Esophagus squamous epithelium (tissue), 5 donors: ENCODE measurements around the gene CREB5. TPM values are rescaled to one million over a fixed set of nuclear protein-coding genes. Genes with fewer than 3 reads are reported as not detected.

ENCODE experiments used
- DNase-seq: peaks from one replicate; lab custom pipeline; 2025; lab: John Stamatoyannopoulos, UW
- H3K27ac ChIP-seq, 4 donors: fragments of 200-600 bp; sonication (generic); one replicate each; pipeline ENCODE4 v1.5.1; 2016 to 2019; ENCODE audit warnings: mild to moderate bottlenecking in 1 of 4
- H3K27me3 ChIP-seq, 4 donors: fragments of 200-600 bp; sonication (generic); 1 replicate in 3 of 4; 2 replicates in 1 of 4; pipeline versions ENCODE4 v1.5.1 to v1.6.0; 2017 to 2021; ENCODE audit warnings: antibody characterized with exemption in 1 of 4
- H3K36me3 ChIP-seq, 3 donors: fragments of 200-600 bp; sonication (generic); one replicate each; pipeline ENCODE4 v1.5.1; 2016 to 2019
- H3K4me1 ChIP-seq, 3 donors: fragments of 200-600 bp; sonication (generic); one replicate each; pipeline ENCODE4 v1.5.1; 2017 to 2019
- H3K4me3 ChIP-seq, 4 donors: fragments of 200-600 bp; sonication (generic); 1 replicate in 3 of 4; 2 replicates in 1 of 4; pipeline ENCODE4 v1.5.1; 2016 to 2019; ENCODE audit warnings: mild to moderate bottlenecking in 2 of 4, moderate library complexity in 1 of 4
- H3K9me3 ChIP-seq, 3 donors: fragments of 200-600 bp; sonication (generic); one replicate each; pipeline ENCODE4 v1.5.1; 2016 to 2019
- CTCF ChIP-seq, 6 experiments: fragments of 450-650 bp in 4 of 6; fragments of 200-600 bp in 2 of 6; sonication (generic) in 2 of 6; IDR thresholded peaks; one replicate each; pipeline ENCODE4 v1.5.1; 2016 to 2019; ENCODE audit warnings: antibody characterized with exemption in 6 of 6, mild to moderate bottlenecking in 4 of 6, moderate library complexity in 4 of 6
- POLR2A ChIP-seq, 4 donors: fragments of 450-650 bp; IDR thresholded peaks; one replicate each; pipeline ENCODE4 v1.6.1; 2017; ENCODE audit warnings: antibody characterized with exemption in 4 of 4, mild to moderate bottlenecking in 4 of 4, moderate library complexity in 3 of 4
- WGBS, 2 donors: methylation state at CpG; one replicate each; pipeline ENCODE4 v1.1.5; 2018; 5-methylcytosine and 5-hydroxymethylcytosine counted together
- intact Hi-C: fragments of 100-400 bp; cut with DNase I; formaldehyde crosslinking; loops from one replicate; pipeline ENCODE4 v1.15.0; 2022
- total RNA-seq, 4 donors: library from RNA; depleted of rRNA; stranded (reverse); fragments of >200 nt; gene quantifications; one replicate each; pipeline ENCODE4 v1.1.0, GENCODE V29; 2016
- donor health status: DM: yes; HTN: yes; CAD: no.

Gene CREB5
- total RNA-seq, 4 donors from 2014 or later = 0.30 to 5.0 (median 2.2) TPM

GRCh38 chr7:28459306-28459705 lies 47.0 kb downstream of the CREB5 start:
- Histone ChIP-seq H3K4me1 (no peaks in the 10 kb centered on the region), H3K4me3 (no peak overlapping the region), H3K36me3 (no peaks in the 10 kb centered on the region), H3K9me3 (no peaks in the 10 kb centered on the region), H3K27ac (no peak overlapping the region), H3K27me3 (no peaks in the 10 kb centered on the region)
- WGBS, 2 donors = 83 to 88% methylated on average over 3 to 4 of the region's 4 CpGs
- intact Hi-C loops = no loop called here
- TF ChIP-seq POLR2A (IDR thresholded peaks at IDR 0.05) = no peak
- no peak for TF ChIP-seq CTCF (IDR thresholded peaks at IDR 0.05)
- no peak for DNase-seq

- TF ChIP-seq POLR2A (IDR thresholded peaks at IDR 0.05) = no peak
- TF ChIP-seq CTCF (IDR thresholded peaks at IDR 0.05) = no peak
- Histone ChIP-seq H3K27me3 (no peaks in the 10 kb centered on the region), H3K9me3 (no peaks in the 10 kb centered on the region), H3K4me1 (no peaks in the 10 kb centered on the region), H3K4me3 (no peak overlapping the region), H3K36me3 (no peaks in the 10 kb centered on the region), H3K27ac (no peak overlapping the region)
- intact Hi-C loops = no loop called here
- WGBS, 2 donors = 69 to 71% methylated on average over 2 of the region's 2 CpGs
- DNase-seq = no peak
Measured at GRCh38 chr7:28465697-28466096, 53.4 kb downstream of the CREB5 start.

GRCh38 chr7:28466341-28466740 lies 54.0 kb downstream of the CREB5 start:
- Histone ChIP-seq H3K36me3 (no peaks in the 10 kb centered on the region), H3K9me3 (no peaks in the 10 kb centered on the region), H3K27me3 (no peaks in the 10 kb centered on the region), H3K4me1 (no peaks in the 10 kb centered on the region), H3K27ac (no peak overlapping the region), H3K4me3 (no peak overlapping the region)
- DNase-seq = no peak
- intact Hi-C loops = no loop called here
- 61 to 84% methylated on average over 7 to 8 of the region's 8 CpGs for whole genome bisulfite sequencing, 2 donors
- TF ChIP-seq POLR2A (IDR thresholded peaks at IDR 0.05) = no peak

- H3K27me3 ChIP-seq = no peaks in the 10 kb centered on the region
- H3K27ac ChIP-seq = no peak overlapping the region
- no peaks in the 10 kb centered on the region for H3K4me1 ChIP-seq
- no peak overlapping the region for H3K4me3 ChIP-seq
- TF ChIP-seq POLR2A (IDR thresholded peaks at IDR 0.05) (no peak), CTCF (IDR thresholded peaks at IDR 0.05) (no peak)
- WGBS, 2 donors = 89 to 91% methylated on average over 1 of the region's 1 CpG
- intact Hi-C loops = no loop called here
- DNase-seq = no peak
- H3K36me3 ChIP-seq = no peaks in the 10 kb centered on the region
- no peaks in the 10 kb centered on the region for H3K9me3 ChIP-seq
Measured at GRCh38 chr7:28466885-28467284, 54.6 kb downstream of the CREB5 start.

- Histone ChIP-seq H3K4me1 (no peaks in the 10 kb centered on the region), H3K36me3 (no peaks in the 10 kb centered on the region), H3K4me3 (no peak overlapping the region), H3K9me3 (no peaks in the 10 kb centered on the region), H3K27ac (no peak overlapping the region), H3K27me3 (no peaks in the 10 kb centered on the region)
- TF ChIP-seq CTCF (IDR thresholded peaks at IDR 0.05) = no peak
- TF ChIP-seq POLR2A (IDR thresholded peaks at IDR 0.05) = no peak
- DNase-seq = no peak
- intact Hi-C loops = no loop called here
Measured at GRCh38 chr7:28469562-28469961, 57.2 kb downstream of the CREB5 start.

- intact Hi-C loops = no loop called here
- H3K36me3 ChIP-seq = no peaks in the 10 kb centered on the region
- 60 to 73% methylated on average over 1 of the region's 1 CpG for WGBS, 2 donors
Measured at GRCh38 chr7:28470344-28470743, 58.0 kb downstream of the CREB5 start.

More at GRCh38 chr7:28470344-28470743, 58.0 kb downstream of the CREB5 start:
- no peaks in the 10 kb centered on the region for H3K9me3 ChIP-seq
- TF ChIP-seq POLR2A (IDR thresholded peaks at IDR 0.05) (no peak), CTCF (IDR thresholded peaks at IDR 0.05) (no peak)
- H3K27ac ChIP-seq = no peak overlapping the region
- no peak for DNase-seq
- no peak overlapping the region for H3K4me3 ChIP-seq
- H3K27me3 ChIP-seq = no peaks in the 10 kb centered on the region
- H3K4me1 ChIP-seq = no peaks in the 10 kb centered on the region
